ENCODE results near the gene PIGV.
A peak's percentile ranks its signal among the peaks of the same experiment; 100 is the strongest.

The PIGV gene

DNA sequence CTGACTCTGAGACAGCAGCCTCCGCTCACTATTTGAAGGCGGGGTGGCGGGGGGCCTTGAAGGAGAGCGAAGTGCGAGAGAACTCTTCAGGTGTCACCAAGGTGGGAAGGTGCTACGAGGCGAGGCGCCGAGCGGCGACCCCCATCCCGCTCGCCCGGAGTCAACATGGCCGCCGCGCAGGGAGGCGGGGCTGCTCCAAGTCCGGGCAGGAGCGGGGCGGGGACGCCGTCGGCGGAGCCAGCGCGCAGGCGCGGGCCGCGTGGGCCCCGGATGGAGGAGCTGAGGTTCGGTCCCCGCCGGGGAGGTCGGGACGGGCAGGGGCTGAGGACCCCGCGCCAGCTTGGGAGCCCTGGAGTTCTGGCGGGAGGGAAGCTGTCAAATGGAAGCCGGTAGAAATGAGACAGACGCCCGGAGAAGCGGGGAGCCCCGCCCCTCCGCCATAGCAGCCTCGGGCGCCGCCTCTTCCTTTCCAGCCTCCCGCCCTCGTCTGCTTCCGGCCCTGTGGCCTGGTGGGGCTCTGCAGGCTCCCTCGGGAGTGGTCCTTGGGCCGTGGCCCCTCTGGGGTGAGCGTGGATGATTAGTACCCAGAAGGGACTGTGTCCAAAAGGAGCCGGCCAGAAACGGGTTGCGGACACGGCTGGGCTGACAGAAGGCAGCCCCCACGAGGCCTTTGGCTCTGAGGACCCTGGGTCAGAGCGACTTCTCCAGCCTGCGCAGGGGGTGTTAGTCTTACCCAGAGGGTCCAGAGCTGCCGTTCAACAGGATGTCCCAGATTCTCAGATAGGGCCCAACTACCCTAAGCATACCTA is at the start of gene PIGV:
Gene PIGV, plus strand, starts transcription at position 245 of the 809 bp plus-strand sequence. CDS start 2,866 bp downstream, outside the sequence.
- peak; percentile 86 to 95 (median 92) for DNase-seq

DNA sequence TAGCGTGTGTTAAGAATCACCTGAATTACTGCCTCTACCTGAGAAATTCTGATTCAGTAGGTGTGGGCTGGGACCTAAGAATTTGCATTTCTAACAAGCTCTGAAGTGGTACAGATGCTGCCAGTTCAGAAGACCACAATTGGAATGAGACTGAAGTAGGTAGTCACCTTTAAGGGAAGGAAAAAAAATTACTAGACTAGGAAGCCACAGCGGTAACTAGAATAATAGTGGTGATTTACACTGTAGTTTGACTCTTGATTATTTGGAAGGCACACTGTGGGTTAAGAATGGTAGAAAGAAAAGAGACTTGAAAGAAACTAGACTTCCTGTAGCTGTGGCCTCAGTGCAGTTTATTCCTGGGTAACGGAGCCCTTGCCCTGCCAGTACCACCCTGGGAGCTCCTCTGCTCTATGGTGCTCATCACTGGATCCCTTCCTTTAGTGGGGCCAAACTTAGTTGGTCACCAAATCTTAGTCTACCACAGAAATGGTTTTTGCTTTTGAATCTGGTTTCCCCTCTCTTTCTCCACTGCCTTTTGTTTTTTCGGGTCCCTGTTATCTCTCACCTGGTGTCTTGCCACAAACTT is 48.3 kb upstream of the PIGV start:
- no peak for DNase-seq

DNA sequence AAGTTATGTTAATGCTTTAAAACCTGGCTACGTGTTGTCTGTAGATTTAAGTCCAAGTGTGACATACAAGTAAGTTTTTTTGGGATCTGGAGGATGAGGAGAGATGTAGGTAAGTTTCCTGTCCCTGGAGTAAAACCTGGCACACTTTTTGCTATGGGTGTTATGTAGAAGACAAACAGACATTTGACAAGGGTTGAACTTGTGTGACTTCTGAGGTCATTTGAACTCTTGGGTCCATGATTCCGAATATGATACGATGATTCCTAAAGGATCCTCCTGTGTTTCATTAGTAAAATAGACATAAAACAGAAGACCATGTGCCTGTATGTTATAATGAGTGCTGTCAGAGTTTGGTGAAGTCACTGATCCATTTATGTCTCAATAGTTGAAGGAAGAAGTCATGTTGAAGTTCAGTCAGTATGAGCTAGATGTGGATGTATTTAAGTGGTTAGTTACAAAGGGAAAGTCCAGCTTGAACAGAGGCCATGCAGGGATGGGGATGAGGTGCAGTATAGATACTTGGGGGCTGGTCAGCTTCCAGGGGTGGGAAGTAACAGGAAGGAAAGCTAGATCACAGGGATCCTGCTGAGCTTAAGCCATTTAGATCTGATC is 47.6 kb upstream of the PIGV start:
- peak; percentile 26 to 69 (median 48) for DNase-seq

DNA sequence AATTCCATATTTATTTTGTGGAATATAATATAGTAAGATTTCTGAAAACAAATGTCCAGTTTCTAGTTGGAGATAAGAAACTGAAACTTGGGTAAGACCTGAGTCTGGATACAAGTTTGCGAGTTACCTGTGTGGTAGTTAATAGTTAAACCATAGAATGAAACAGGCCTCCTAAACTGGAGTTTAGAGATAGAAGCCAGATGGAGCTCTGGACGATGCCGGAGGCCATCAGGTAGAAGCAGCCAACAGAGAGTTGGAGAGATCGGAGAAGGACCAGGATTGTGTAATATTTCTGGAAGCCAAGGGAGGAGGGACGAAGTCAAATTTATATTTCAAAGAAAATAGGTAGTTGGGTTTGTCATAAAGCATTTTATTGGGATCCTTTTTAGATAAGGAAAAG is 46.8 kb upstream of the PIGV start:
- no peak for DNase-seq

DNA sequence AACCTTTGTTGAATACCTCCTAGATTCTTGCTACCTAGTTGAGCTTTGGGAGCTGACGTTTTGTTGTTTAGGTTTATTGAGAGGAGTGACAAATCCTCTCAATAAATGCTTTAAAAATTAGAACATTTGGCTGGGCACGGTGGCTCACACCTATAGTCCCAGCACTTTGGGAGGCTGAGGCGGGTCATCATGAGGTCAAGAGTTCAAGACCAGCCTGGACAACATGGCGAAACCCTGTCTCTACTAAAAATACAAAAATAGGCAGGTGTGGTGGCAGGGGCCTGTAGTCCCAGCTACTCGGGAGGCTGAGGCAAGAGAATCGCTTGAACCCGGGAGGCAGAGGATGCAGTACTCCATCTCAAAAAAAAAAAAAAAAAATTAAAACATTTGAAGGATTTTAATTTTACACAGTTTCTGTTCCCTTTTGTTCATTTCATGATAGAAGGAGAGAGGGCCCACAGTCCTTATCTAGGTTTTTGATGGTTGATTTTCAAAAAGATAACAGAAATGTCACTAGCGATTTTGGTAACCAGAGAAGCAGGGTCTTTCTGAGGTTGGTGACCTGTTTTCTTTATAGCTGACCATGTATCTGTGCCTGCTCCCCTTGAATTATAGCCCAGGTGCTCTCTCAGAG is 44.2 kb upstream of the PIGV start:
- no peak for DNase-seq

DNA sequence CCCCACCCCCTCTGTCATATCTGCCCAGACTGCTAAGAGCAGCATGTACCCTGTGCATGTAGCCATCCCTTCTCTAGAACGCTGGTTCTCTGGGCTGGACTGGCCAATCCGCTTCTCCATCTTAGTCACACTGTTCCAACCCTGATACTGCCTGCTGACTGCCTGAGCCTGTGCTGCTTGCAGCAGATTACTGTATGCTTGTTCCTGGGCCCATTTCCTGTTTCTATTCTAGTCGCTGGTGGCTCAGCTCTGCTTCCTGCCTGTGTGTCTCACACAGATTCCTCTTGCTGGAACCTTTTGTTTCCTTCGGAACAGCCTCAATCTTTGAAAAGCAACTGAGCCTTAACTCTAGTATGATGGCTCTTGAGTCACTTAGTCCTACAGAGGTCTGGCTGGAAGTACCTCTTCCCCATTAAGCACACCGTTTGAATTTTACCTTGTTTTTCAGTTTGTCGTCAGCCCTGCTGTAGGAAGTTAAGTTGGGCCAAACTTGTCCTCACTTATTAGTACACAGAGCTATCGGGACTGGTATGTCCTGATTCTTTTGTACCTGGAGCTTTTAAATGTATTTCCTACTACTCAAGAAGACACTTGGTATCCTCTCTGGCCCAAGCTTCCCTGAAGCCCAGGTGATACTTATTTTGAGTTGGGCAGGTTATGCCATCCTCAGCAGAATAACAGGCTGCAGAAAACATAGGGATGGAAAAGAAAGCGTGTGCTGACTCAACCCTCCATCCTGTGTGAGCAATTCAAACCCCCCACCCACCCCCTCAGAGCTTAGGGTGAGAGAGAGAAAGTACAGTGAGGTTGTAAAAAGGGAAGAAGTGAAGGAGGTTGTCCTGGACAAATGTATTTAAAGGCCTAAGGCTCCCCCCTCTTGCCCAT is 43.4 kb upstream of the PIGV start:
- peak; percentile 92 to 96 (median 94) for DNase-seq

DNA sequence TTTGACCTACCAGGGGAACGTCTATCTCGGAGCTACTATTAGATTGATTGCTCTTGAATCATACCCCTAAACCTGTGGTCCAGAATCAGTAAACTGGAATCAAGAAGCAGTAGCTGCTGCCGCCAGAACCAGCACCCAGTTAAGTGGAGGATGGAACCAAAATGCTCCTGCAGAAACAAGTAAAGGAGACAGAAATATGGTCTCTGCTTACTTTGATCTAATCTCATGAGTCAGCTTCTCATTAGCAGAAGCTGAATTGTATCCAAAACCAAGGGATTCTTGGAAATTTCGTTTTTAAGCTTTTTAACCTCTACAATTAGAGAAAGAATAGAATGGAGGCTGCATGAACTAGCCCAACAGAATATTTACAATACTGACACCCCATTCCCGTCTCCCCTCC is 42.6 kb upstream of the PIGV start:
- peak in 1 of 3 donors; percentile 8 for DNase-seq

DNA sequence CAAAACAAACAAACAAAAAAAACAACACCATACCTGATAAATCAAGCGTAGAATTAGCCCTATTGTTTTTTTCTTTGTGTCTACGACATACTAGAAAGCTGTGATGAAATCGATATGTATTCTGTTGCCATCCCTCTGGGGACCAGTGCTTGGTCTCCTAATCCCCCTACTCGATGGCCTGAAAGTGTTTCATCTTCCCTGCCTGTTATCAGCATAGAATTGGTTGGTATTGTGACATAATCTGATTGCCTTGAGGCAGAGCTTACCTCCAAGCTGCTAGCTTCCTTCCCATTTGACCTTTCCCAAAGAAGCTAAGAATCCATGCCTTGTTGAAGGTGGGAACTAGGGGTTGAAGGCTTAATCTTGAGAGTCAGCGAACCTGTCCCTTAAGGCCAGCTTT is 40.7 kb upstream of the PIGV start:
- DNase-seq: no peak

DNA sequence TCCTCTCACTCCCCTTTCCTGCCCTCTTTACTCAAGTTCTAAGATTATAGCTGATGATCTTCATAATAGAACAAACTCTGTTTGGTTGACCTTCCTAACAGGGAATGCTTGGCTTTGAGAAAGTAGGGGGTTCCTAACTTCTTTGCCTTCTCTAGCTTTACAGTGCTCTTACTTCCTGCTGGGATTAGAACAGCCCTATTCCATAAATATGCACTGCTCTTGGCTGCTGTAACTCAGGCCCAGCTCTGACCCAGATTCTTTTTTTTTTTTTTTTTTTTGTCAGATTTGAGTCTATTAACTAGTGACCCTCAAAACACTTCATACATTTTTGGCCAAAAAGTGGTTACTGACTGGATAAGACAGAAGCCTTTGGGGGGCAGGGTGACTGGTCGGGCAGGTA is 39.4 kb upstream of the PIGV start:
- DNase-seq: no peak

DNA sequence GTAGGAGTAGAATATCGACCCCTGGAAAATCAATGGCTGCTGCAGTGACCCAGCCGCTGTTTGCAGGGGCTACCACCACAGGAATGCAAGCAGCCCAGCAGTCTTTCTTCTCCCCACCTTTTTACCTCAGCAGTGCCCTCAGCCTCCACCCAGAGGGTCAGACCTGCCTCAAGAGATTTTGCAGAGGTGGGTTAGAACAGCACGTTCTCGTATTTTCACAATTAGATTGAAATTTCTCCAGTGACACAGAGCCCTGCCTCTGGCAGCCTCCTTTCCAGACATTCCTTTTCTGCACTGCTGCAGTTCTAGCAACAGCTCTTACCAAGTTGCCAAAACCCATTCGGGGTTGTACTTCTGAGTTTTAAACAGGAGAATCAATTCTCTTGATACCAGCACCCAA is 38.3 kb upstream of the PIGV start:
- DNase-seq: no peak

DNA sequence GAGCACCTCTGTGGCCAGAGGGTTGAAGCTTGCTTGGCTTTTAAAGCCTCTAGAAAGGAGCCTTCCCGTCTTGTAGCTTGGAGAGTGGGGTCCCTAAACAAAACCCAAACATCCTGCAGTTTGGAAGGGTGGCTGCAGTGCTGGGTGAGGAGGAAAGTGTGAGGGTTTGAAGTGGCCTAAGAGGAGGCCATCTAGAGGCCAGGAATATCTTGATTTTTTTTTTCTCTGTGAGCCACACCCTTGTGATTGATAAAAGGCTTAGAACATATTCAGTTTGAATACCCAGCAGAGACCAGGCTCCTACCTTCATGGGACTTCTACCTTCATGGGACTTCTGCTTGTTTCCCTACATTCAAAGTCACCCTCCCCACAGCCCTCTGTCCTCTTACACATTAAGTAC is 37.3 kb upstream of the PIGV start:
- DNase-seq: no peak

DNA sequence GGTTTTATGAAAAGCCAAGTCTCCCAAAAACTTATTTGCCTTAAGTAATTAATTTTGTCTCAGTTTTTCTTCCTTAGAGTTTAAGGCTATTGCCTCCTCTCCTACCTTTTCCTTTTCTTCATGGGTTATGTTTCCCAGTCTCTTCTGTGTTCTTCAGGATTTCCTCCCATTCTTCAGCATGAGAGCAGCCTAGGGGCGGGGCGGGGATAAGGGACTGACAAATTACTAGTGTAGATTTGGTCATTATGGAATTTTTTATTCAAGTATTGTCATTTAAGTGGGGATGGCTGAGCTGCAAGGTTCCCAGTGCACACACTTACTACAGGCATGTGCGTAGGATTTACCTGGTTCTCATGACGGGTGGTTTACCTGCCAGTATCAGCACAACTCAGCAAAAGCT is 35.2 kb upstream of the PIGV start:
- DNase-seq: peak in 2 of 3 donors; percentile 22 to 26

DNA sequence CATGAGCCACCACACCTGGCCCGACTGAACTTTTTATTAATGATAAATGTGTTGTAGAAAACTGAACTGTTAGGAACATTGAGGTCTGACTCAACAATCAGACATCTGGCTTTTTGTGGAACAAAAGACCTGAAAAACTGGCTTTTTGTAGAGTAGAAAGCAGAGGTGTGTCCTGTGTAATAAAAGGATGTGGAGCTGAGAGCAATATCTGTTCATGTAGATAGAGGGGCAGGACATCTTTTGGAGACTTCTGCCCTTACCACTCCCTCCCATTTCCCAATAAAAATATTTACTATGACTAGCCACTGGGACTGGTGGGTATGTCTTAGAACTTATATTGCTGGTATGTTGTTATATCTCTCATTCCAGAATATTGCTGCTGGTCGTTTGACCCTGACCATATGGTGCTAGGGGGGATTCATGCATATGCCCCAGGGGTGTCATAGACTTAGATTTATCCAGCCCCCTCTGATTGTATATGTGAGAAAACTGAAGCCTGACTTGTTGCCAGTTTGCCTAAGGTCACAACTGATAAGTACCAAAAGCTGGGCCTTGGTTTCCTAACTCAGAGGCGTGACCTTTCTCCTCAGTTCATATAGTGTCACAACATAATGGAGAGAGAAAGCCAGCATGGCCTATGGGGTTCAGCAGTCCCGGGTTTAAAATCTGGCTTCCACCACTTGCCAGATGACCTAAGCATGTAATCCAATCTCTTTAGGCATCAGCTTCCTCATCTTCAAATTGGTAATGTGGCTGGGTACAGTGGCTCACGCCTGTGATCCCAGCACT is 33.5 kb upstream of the PIGV start:
- DNase-seq: no peak

DNA sequence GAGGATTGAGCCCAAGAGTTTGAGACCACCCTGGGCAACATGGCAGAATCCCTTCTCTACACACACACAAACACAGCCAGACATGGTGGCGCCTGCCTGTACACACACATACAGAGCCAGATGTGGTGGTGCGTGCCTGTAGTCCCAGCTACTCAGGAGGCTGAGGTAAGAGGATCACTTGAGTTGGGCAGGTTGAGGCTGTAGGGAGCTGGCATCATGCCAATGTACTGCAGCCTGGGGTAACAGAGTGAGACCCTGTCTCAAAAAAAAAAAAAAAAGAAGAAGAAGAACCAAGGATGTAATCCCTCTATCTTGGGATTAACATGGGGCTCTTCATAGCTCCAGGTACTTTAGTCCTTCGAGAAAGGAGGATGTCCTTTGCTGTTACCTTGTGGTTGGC is 29.4 kb upstream of the PIGV start:
- no peak for DNase-seq

DNA sequence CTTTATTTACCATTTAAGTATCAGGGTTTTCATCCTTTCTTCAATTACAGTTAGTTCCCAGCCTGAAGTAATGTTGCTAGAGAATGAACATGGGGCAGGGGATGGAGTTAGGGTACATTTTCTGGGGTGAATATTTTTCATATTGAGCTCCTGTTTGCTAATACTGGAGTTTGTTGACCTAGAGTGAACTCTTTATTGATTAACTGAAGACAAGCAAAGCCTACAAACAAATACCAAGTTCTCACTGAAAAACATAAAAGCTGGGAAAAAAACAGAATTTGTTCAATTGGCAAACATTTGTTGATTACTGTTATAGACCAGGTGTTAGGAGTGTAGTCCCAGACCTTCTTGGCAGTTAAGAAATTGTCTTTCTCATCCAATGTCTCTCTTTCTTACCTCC is 28.2 kb upstream of the PIGV start:
- no peak for DNase-seq

DNA sequence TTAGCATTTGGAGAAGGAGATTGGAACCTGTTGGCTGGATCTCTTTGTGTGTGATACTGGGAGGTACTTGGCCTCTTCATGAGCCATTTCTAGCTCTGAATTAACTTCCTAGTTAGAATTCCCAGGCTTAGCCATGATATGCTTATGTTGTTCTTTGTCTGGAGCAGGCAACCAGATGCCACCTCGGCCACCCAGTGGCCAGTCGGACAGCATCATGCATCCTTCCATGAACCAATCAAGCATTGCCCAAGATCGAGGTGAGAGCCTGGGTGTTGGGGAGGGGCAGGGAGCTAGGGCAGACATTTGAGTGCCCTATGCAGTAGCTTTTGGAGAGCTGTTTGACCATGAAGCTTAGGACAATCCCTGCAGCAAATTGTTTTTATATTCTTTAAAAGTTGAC is 26.5 kb upstream of the PIGV start:
- DNase-seq: peak; percentile 23 to 37 (median 31)

DNA sequence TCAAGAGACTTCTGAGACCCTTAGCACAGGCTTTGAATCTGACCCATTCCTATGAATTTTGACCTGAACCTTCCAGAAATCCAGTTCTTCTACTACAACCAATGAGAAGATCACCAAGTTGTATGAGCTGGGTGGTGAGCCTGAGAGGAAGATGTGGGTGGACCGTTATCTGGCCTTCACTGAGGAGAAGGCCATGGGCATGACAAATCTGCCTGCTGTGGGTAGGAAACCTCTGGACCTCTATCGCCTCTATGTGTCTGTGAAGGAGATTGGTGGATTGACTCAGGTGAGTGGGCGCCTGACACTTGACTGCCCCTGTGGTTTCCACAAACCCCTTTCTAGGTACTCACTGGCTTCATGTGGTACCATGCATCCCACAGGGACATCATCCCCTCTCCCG is 20.0 kb upstream of the PIGV start:
- DNase-seq: peak; percentile 17 to 37 (median 20)

DNA sequence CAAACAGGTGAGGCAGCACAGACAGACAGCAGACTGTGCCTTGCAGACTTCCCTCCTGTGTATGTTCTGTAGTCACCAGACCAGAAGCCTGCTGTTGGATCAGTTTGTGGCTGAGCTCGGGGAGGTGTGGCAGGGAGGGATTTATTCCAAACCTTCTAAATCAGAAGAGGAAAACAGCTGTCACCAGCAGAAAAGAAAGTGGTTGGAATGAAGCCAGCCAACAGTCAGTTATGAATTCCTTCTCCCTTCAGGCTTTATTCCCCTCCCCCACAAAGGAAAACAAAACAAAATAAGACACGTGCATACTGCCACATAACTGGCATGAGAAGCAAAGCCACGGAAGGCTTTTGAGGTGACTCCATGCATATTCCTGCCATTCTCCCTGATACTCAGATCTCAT is 19.0 kb upstream of the PIGV start:
- no peak for DNase-seq

DNA sequence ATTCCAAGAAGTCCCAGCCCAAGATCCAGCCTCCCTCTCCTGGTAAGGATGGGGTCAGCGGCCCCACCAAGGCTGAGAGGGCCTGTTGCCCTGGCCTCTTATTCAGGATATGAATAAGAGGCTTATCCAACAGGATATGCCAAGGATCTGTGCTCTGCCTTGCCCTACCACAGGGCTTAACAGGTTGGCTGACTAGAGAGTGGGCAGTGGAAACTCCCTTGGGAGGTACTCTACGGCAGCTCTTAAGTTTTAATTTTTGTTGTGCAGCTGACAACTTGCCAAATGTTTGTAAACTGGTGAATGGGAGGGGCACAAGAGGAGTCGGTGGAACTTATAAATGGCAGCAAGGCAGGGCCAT is 16.5 kb upstream of the PIGV start:
- DNase-seq: peak in 2 of 3 donors; percentile 8 to 25

DNA sequence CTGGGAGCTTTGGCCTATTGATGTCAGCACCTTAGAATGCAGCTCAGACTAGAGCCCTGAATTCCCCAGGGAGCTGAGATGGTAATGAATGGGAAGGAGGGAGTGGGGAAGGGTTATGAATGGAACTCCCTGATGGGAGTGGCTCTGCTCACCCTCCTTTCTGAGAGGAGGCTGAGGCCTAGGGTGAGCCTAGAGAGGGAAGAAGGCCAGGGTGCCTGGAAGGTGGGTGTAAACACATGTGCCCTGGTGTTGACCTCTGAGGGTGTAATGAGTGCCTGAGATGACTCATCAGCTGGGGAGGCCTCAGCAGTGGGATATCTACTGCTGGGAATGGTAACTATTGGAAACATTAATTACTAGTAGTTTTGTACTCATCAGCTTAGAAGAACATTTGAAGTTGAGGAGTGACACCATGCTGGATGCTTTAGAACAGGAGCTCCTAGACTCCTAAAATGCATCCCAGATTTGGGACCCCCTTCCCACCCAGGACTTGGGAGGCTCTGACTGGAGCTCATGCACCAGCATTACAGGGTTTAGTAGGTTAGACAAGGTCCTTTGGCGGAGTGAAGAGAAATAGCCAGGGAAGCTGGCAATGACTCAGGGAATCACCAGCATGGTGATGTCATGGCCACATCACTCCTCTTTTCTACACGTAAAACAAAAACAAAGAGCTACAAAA is 16.0 kb upstream of the PIGV start:
- peak; percentile 66 to 74 (median 72) for DNase-seq

DNA sequence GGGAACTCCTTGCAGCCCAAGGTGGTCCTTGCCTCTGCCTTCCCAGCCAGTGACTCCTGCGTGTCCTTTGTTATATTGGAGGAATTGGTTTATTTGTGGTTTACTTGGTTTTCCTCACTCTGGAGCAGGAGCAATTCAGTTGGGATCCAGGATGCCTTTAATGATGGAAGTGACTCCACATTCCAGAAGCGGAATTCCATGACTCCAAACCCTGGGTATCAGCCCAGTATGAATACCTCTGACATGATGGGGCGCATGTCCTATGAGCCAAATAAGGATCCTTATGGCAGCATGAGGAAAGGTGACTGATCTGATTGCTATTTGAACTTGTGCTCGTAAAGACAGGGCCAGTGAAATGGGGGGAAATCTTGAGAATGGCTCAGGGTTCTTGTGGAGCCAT is 15.1 kb upstream of the PIGV start:
- no peak for DNase-seq

Data from suppressor macrophage treated with lipopolysaccharide for 1 hour (primary cell).